ENCODE results near the gene TRAK2. TPM values are rescaled to one million over a fixed set of nuclear protein-coding genes. Genes with fewer than 3 reads are reported as not detected.
"Not testable (repeated sequence)": the region's sequence is repeated elsewhere in the genome, so short reads cannot be mapped to it uniquely, and the experiment has no call there.

The TRAK2 gene
- total and polyA plus RNA-seq, 2 donors (not counting 1 experiment from before 2014, with no cell fraction given), result 16.9 to 21.6 TPM

DNA sequence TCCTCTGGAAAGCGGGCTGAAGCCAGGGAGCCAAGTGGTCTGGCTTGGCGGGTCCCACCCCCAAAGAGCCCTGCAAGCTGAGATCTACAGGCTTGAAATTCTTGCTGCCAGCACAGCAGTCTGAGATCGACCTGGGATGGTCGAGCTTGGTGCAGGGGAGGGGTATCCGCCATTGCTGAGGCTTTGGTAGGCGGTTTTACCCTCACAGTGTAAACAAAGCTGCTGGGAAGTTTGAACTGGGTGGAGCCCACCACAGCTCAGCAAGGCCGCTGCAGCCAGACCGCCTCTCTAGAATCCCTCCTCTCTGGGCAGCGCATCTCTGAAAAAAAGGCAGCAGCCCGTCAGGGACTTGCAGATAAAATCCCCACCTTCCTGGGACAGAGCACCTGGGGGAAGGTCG is 81.5 kb downstream of the TRAK2 start:
- intact Hi-C loops (cut with micrococcal nuclease), result no loop called here
- WGBS (ENCODE audit: insufficient coverage), result 95% methylated on average over 11 of the region's 11 CpGs
- no peak for DNase-seq
- H3K9me3 ChIP-seq (ENCODE audit: control extremely low read depth in 1 of 3, control insufficient read depth in 2 of 3, insufficient read depth in 1 of 3, low read length in 2 of 3), result peaks cover 3 to 6% (median 6%) of the 10 kb centered on the region in 3 donors
- H3K79me2 ChIP-seq (ENCODE audit: control insufficient read depth, insufficient read depth, low read length), result no peaks in the 10 kb centered on the region
- no peak overlapping the region for H3K27ac Mint-ChIP-seq
- H3K4me1 ChIP-seq (ENCODE audit: control insufficient read depth in 2 of 2, insufficient read depth in 2 of 2, low read length in 2 of 2), result no peaks in the 10 kb centered on the region
- no peak overlapping the region for H3K4me3 Mint-ChIP-seq
- H3K4me3 ChIP-seq (ENCODE audit: control extremely low read depth in 1 of 5, extremely low read depth in 1 of 5, insufficient read depth in 1 of 5, low read depth in 2 of 5, low read length in 4 of 5), result no peak overlapping the region
- ChIA-PET POLR2A (no interaction called here), CTCF (interaction anchor here (1.1 kb wide), 1 partner anchor 132 kb away, joined by 3 read pairs; no protein-coding TSS in a partner anchor)
- H3K36me3 ChIP-seq (replicated peaks in 1 of 2; ENCODE audit: control extremely low read depth in 1 of 2, control insufficient read depth in 1 of 2, extremely low read depth in 1 of 2, insufficient read depth in 2 of 2, low read length in 1 of 2), result no peaks in the 10 kb centered on the region
- no peaks in the 10 kb centered on the region for H3K27me3 Mint-ChIP-seq
- H4K20me1 ChIP-seq (ENCODE audit: control insufficient read depth, insufficient read depth, low read length, poor library complexity, severe bottlenecking), result no peaks in the 10 kb centered on the region
- no peaks in the 10 kb centered on the region for H3K27me3 ChIP-seq (replicated peaks in 1 of 4; ENCODE audit: control extremely low read depth in 1 of 4, control insufficient read depth in 3 of 4, insufficient read depth in 4 of 4, low read length in 3 of 4)
- H3K4me2 ChIP-seq (replicated peaks; ENCODE audit: low read depth, low read length, poor library complexity, severe bottlenecking), result no peak overlapping the region
- H3K27ac ChIP-seq (ENCODE audit: low read length in 2 of 2), result no peak overlapping the region
- no peak overlapping the region for H2AFZ ChIP-seq (ENCODE audit: insufficient read depth, low read depth, low read length, poor library complexity, severe bottlenecking)
- no peak overlapping the region for H3K9ac ChIP-seq (ENCODE audit: low read length)
- TF ChIP-seq, protein P1, sequence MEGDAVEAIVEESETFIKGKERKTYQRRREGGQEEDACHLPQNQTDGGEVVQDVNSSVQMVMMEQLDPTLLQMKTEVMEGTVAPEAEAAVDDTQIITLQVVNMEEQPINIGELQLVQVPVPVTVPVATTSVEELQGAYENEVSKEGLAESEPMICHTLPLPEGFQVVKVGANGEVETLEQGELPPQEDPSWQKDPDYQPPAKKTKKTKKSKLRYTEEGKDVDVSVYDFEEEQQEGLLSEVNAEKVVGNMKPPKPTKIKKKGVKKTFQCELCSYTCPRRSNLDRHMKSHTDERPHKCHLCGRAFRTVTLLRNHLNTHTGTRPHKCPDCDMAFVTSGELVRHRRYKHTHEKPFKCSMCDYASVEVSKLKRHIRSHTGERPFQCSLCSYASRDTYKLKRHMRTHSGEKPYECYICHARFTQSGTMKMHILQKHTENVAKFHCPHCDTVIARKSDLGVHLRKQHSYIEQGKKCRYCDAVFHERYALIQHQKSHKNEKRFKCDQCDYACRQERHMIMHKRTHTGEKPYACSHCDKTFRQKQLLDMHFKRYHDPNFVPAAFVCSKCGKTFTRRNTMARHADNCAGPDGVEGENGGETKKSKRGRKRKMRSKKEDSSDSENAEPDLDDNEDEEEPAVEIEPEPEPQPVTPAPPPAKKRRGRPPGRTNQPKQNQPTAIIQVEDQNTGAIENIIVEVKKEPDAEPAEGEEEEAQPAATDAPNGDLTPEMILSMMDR (IDR thresholded peaks at IDR 0.05), result no peak
- no peak for TF ChIP-seq EZH2 (IDR thresholded peaks at IDR 0.05; ENCODE audit: borderline replicate concordance, insufficient read depth, low read depth, low read length, poor library complexity, severe bottlenecking)
- no peaks in the 10 kb centered on the region for H3K9me3 Mint-ChIP-seq (ENCODE audit: insufficient read depth)
- no peak for ATAC-seq (ENCODE audit: low read depth)
- peaks cover 10% of the 10 kb centered on the region for H3K4me1 Mint-ChIP-seq

- H3K27me3 Mint-ChIP-seq; H3K9me3 Mint-ChIP-seq (ENCODE audit: insufficient read depth); ATAC-seq (ENCODE audit: low read depth); H3K27ac ChIP-seq (ENCODE audit: low read length in 2 of 2); H2AFZ ChIP-seq (ENCODE audit: insufficient read depth, low read depth, low read length, poor library complexity, severe bottlenecking); H3K27ac Mint-ChIP-seq; H3K4me3 Mint-ChIP-seq; H3K27me3 ChIP-seq (replicated peaks in 1 of 4; ENCODE audit: control extremely low read depth in 1 of 4, control insufficient read depth in 3 of 4, insufficient read depth in 4 of 4, low read length in 3 of 4); DNase-seq; H3K4me1 Mint-ChIP-seq; H3K79me2 ChIP-seq (ENCODE audit: control insufficient read depth, insufficient read depth, low read length); H3K4me2 ChIP-seq (replicated peaks; ENCODE audit: low read depth, low read length, poor library complexity, severe bottlenecking); POLR2A ChIA-PET; H3K9me3 ChIP-seq (ENCODE audit: control extremely low read depth in 1 of 3, control insufficient read depth in 2 of 3, insufficient read depth in 1 of 3, low read length in 2 of 3); H3K4me1 ChIP-seq (ENCODE audit: control insufficient read depth in 2 of 2, insufficient read depth in 2 of 2, low read length in 2 of 2); H4K20me1 ChIP-seq (ENCODE audit: control insufficient read depth, insufficient read depth, low read length, poor library complexity, severe bottlenecking); H3K4me3 ChIP-seq (ENCODE audit: control extremely low read depth in 1 of 5, extremely low read depth in 1 of 5, insufficient read depth in 1 of 5, low read depth in 2 of 5, low read length in 4 of 5); H3K9ac ChIP-seq (ENCODE audit: low read length); intact Hi-C loops (cut with micrococcal nuclease); H3K36me3 ChIP-seq (replicated peaks in 1 of 2; ENCODE audit: control extremely low read depth in 1 of 2, control insufficient read depth in 1 of 2, extremely low read depth in 1 of 2, insufficient read depth in 2 of 2, low read length in 1 of 2); CTCF ChIA-PET: not testable (repeated sequence)
- WGBS (ENCODE audit: insufficient coverage), result 97% methylated on average over 7 of the region's 8 CpGs
Measured at GRCh38 chr2:201369318-201369717, 81.9 kb downstream of the TRAK2 start.

All from B cell (primary cell).